HepG2 (cell line): ENCODE measurements around the gene DIRAS1. TPM values are rescaled to one million over a fixed set of nuclear protein-coding genes. Genes with fewer than 3 reads are reported as not detected.
A peak's percentile ranks its signal among the peaks of the same experiment; 100 is the strongest.

Experiments used
- ATAC-seq: fragments of 200-7000 bp; cut with Tn5 transposase; 3 replicates; pipeline ENCODE4 v1.9.1; 2020; ENCODE audit warnings: mild to moderate bottlenecking, moderate library complexity
- BruUV-seq: library from RNA; stranded (reverse); fragments of 400-500 nt; replicated peaks from 2 replicates; lab custom pipeline; 2021; lab: Mats Ljungman, UMichigan
- CTCF ChIA-PET: fragments of 300-600 bp; formaldehyde crosslinking; extraction: SDS; loops from one replicate; lab custom pipeline; 2021; ENCODE audit warnings: low total read pairs, inconsistent platforms, low intra/inter-chr PET ratio; lab: Yijun Ruan, JAX
- POLR2A ChIA-PET: fragments of 350-600 bp; sonication (Branson Sonifier 250); formaldehyde crosslinking; loops from one replicate; lab custom pipeline; 2020; ENCODE audit warnings: antibody characterized with exemption, inconsistent platforms; lab: Yijun Ruan, JAX
- DNase-seq: peaks from one replicate; pipeline ENCODE4 v3.0.0-alpha.2; 2015; ENCODE audit warnings: low spot score
- FAIRE-seq: peaks from 3 replicates; lab custom pipeline; 2011; peaks lifted over from hg19 to GRCh38; lab: Jason Lieb, UNC
- H2AFZ ChIP-seq: one replicate; pipeline ENCODE4 v1.6.1; 2011; ENCODE audit warnings: low read length, inconsistent platforms
- H3K27ac ChIP-seq: fragments of 300-600 bp; 3 replicates; pipeline ENCODE4 v1.8.0; 2011; ENCODE audit warnings: mixed run types, mild to moderate bottlenecking, mixed read lengths, low read length, inconsistent platforms; ENCODE audit not compliant: insufficient read depth; ENCODE audit errors: extremely low read length
- H3K27me3 ChIP-seq, 2 experiments: fragments of 200-600 bp in 1 of 2; 2 replicates in 1 of 2; 3 replicates in 1 of 2; pipeline versions ENCODE4 v1.6.0 to v1.8.0; 2011; ENCODE audit warnings: low read length in 2 of 2, mild to moderate bottlenecking in 2 of 2, moderate library complexity in 2 of 2, inconsistent platforms in 1 of 2; ENCODE audit not compliant: insufficient read depth in 2 of 2, control insufficient read depth in 1 of 2
- H3K36me3 ChIP-seq, 2 experiments: fragments of 200-600 bp in 1 of 2; replicated peaks in 1 of 2; 2 replicates in 1 of 2; 3 replicates in 1 of 2; pipeline versions ENCODE4 v1.5.1 to v1.8.0; 2011; ENCODE audit warnings: low read length in 2 of 2, inconsistent platforms in 1 of 2; ENCODE audit not compliant: insufficient read depth in 2 of 2, control insufficient read depth in 1 of 2
- H3K4me1 ChIP-seq: 2 replicates; pipeline ENCODE4 v1.5.1; 2012; ENCODE audit warnings: low read length, inconsistent platforms; ENCODE audit not compliant: insufficient read depth
- H3K4me2 ChIP-seq: 2 replicates; pipeline ENCODE4 v1.6.0; 2011; ENCODE audit warnings: low read depth, low read length, inconsistent platforms
- H3K4me3 ChIP-seq, 3 experiments: fragments of 200-600 bp in 1 of 3; sonication (generic), shearing (Covaris generic) in 1 of 3; replicated peaks in 1 of 3; 2 replicates each; pipeline ENCODE4 v1.5.1; 2011 to 2016; ENCODE audit warnings: low read length in 3 of 3, inconsistent platforms in 2 of 3, low read depth in 2 of 3, mild to moderate bottlenecking in 2 of 3, control low read depth in 1 of 3, mixed read lengths in 1 of 3; ENCODE audit not compliant: insufficient read depth in 1 of 3
- H3K79me2 ChIP-seq: one replicate; pipeline ENCODE4 v1.6.1; 2011; ENCODE audit warnings: low read length, inconsistent platforms; ENCODE audit not compliant: insufficient read depth
- H3K9ac ChIP-seq: 2 replicates; pipeline ENCODE4 v1.6.0; 2011; ENCODE audit warnings: mild to moderate bottlenecking, low read depth, low read length, inconsistent platforms; ENCODE audit not compliant: insufficient read depth
- H3K9me3 ChIP-seq: 2 replicates; pipeline ENCODE4 v1.5.1; 2012; ENCODE audit warnings: mild to moderate bottlenecking, low read length
- H4K20me1 ChIP-seq: 2 replicates; pipeline ENCODE4 v1.6.0; 2011; ENCODE audit warnings: inconsistent platforms, mild to moderate bottlenecking, low read length, moderate library complexity; ENCODE audit not compliant: insufficient read depth
- AGO2 ChIP-seq: fragments of 200-400 bp; formaldehyde crosslinking; optimal IDR thresholded peaks from 2 replicates; pipeline ENCODE3; 2017; ENCODE audit warnings: mild to moderate bottlenecking, low read depth, low read length, moderate library complexity
- SNAI1 ChIP-seq: sonication (generic); formaldehyde crosslinking; IDR thresholded peaks from 2 replicates; pipeline ENCODE4 v1.5.0; 2020; ENCODE audit warnings: mild to moderate bottlenecking, missing genetic modification reagents, borderline replicate concordance
- ZNF687 ChIP-seq: sonication (generic); formaldehyde crosslinking; IDR thresholded peaks from 2 replicates; pipeline ENCODE4 v1.5.1; 2020; ENCODE audit warnings: mild to moderate bottlenecking, missing genetic modification reagents, moderate library complexity
- ZNF768 ChIP-seq: sonication (generic); formaldehyde crosslinking; IDR thresholded peaks from 2 replicates; pipeline ENCODE4 v1.4.0; 2020; ENCODE audit warnings: missing genetic modification reagents
- WGBS: methylation state at CpG from one replicate; pipeline ENCODE4 v1.1.6; 2017; ENCODE audit warnings: low lambda C conversion rate; 5-methylcytosine and 5-hydroxymethylcytosine counted together
- in situ Hi-C: cut with HindIII; loops from 2 replicates; pipeline ENCODE4 v1.10.0; 2017; ENCODE audit warnings: low pct_unique_long_range_greater_than_20kb; ENCODE audit not compliant: extremely low pct_ligation_motif_present
- intact Hi-C: fragments of 100-400 bp; cut with micrococcal nuclease; formaldehyde crosslinking; loops from one replicate; pipeline ENCODE4 v1.10.0; 2022; ENCODE audit not compliant: unreplicated experiment
- polyA plus RNA-seq, 8 experiments: library from polyadenylated mRNA; depleted of rRNA in 3 of 8; stranded (reverse) in 7 of 8; unstranded in 1 of 8; fragments of >200 nt; fragmentation: Illumina TruSeq in 4 of 8; extraction: Trizol in 4 of 8; gene quantifications; 2 replicates each; pipeline versions ENCODE4 v1.2.1 to v1.2.3, GENCODE V29; 2011 to 2016; ENCODE audit warnings: low read depth in 4 of 8, missing spikeins in 1 of 8, mixed read lengths in 1 of 8; ENCODE audit not compliant: insufficient read depth in 1 of 8
- total RNA-seq, 5 experiments: library from RNA; depleted of rRNA; stranded (reverse); fragments of >200 nt; fragmentation: Illumina TruSeq; extraction: Trizol; gene quantifications; 2 replicates each; pipeline ENCODE4 v1.2.3, GENCODE V29; 2016; ENCODE audit warnings: low read depth in 1 of 5

The DIRAS1 gene
- total and polyA plus RNA-seq, 2 of the 13 experiments (the other 11 are each of a cell fraction or from before 2014, with no cell fraction given) = 0.97 to 1.8 TPM

GRCh38 chr19:2768365-2769132 lies 47.4 kb upstream of the DIRAS1 start:
- no TSS peak for BruUV-seq
- H2AFZ ChIP-seq = no peak overlapping the region
- no peak; the same call in 2 of the 3 replicates for ATAC-seq
- H3K27ac ChIP-seq = no peak overlapping the region
- H3K79me2 ChIP-seq = peaks cover 38% of the 10 kb centered on the region
- ChIA-PET POLR2A (no interaction called here), CTCF (no interaction called here)
- H3K9ac ChIP-seq = no peak overlapping the region
- 97% methylated on average over 24 of the region's 29 CpGs for WGBS
- H3K4me3 ChIP-seq = no peak overlapping the region
- H3K9me3 ChIP-seq = no peaks in the 10 kb centered on the region
- peaks cover 19% of the 10 kb centered on the region; the same call in 1 of the 2 replicates for H4K20me1 ChIP-seq
- no peak for FAIRE-seq
- in situ Hi-C loops = no loop called here
- TF ChIP-seq AGO2 (peak; percentile 34), ZNF687 (CRISPR knock-in tag) (peak; percentile 6; the same call in 1 of the 2 replicates), ZNF768 (CRISPR knock-in tag) (peak; percentile 94), SNAI1 (no peak)
- TF ChIP-seq, all 625 proteins: peak for 3
- Histone ChIP-seq H3K36me3 (peaks cover 21 to 52% of the 10 kb centered on the region in 2 experiments; a peak in 4 of 5 replicates), H3K4me1 (no peaks in the 10 kb centered on the region), H3K4me2 (no peak overlapping the region), H3K27me3 (no peaks in the 10 kb centered on the region)
- no peak for DNase-seq
- intact Hi-C loops = no loop called here
